GM18499 (cell line): ENCODE measurements around the gene WSCD2.

Experiments used
- ATAC-seq: cut with Tn5 transposase; IDR thresholded peaks from one replicate; pipeline ENCODE4 v1.9.1; 2021; ENCODE audit warnings: moderate number of reproducible peaks; ENCODE audit not compliant: insufficient read depth, unreplicated experiment

The WSCD2 gene

GRCh38 chr12:108254517-108255251, 125.6 kb downstream of the WSCD2 start:
- ATAC-seq, result no peak

- ATAC-seq, result no peak
These were observed 126.1 kb downstream of the WSCD2 start for GRCh38 chr12:108255252-108255602.

- ATAC-seq, result no peak
These were observed 127.9 kb downstream of the WSCD2 start for GRCh38 chr12:108257004-108257403.

- ATAC-seq, result no peak
These were observed 128.6 kb downstream of the WSCD2 start for GRCh38 chr12:108257610-108258106.

DNA sequence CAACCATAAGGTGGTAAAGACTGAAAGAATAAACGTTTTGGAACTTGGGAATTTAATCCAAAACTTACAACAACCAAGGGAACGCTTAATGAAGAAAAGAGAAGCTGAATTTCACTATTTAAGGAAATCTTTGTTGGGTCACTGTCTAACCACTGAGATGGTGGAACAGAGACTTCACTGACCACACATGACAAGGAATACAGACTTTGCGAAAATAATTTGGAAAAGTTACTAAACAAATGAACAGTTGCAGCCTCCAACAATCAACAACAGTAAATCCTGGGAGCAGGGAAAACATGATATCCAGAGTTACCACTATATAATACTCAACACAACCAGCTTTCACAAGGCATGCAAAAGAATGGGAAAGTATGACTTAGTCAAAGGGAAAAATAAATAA, 131.0 kb downstream of the WSCD2 start:
- no peak for ATAC-seq

- ATAC-seq, result no peak
These were observed 131.9 kb downstream of the WSCD2 start for GRCh38 chr12:108260969-108261368.

DNA sequence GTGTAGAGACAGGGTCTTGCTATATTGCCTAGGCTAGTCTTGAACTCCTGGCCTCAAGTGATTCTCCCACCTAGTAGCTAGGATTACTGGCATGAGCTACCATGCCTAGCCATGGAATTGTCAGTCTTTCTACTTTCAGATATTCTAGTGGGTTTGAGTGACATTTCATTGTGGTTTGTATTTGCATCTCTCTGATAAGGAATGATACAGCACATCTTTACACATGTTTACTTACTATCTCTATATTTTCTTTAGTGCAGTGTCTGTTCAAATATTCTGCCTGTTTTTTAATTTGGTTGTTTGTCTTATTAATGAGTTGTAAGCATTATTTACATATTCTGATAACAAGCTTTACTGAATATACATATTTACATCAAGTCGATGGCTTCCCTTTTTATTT, 136.4 kb downstream of the WSCD2 start:
- ATAC-seq, result no peak

- no peak for ATAC-seq
These were observed 137.0 kb downstream of the WSCD2 start for GRCh38 chr12:108266131-108266530.

DNA sequence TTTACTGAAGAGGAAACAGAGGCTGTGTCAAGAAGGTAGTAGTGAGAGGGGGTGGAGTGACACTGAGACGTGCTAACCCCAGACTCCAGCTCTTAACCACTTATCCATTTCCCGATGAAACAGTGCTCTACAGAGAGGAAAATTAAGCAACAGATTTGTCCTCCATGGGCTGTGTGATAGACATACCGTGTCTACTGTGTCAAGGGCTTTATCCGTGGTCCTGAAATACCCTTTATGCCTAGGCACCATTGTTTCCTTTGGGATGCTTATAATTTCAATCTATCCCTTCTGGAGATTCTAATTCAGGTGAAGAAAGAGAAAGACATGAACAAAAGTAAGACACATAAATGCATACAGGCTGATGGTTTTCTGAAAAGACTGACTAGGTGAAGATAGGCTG, 138.4 kb downstream of the WSCD2 start:
- ATAC-seq, result no peak

DNA sequence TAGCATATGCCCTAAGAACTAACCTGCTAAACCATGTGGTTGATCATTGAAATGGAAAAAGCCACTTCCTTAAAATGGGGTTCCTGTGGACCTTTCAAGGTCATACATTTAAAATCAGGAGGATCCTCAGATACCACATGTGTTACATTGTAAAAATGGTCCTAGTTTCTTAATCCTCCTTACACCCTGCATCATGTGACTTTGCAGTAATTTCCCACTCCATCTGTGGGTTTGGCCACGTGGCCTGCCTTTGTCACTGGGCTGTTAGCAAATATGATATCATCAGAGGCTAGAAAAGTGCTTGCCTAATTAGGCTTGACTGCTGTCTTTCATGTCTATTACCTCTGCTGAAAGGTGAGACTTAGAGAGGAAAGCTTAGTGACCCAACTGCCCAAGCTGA, 139.3 kb downstream of the WSCD2 start:
- ATAC-seq, result no peak

DNA sequence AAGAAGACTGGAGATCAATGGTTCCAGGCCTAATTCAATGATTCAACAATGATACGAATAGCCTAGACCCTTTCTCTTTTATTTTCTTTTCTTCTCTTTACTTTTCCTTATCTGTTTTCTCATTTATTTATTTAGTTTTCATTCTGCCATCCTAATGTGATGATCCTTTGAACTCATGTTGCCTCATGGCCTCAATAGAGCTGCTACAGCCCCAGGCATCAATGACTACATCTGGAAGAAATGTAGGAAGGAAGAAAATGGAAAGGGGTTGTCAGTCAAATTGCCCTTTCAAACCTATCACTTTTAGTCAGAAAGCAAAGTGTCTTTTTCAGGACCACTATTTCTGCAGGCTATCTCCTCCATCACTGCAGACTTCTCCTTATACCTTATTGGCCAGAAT, 140.1 kb downstream of the WSCD2 start:
- no peak for ATAC-seq

DNA sequence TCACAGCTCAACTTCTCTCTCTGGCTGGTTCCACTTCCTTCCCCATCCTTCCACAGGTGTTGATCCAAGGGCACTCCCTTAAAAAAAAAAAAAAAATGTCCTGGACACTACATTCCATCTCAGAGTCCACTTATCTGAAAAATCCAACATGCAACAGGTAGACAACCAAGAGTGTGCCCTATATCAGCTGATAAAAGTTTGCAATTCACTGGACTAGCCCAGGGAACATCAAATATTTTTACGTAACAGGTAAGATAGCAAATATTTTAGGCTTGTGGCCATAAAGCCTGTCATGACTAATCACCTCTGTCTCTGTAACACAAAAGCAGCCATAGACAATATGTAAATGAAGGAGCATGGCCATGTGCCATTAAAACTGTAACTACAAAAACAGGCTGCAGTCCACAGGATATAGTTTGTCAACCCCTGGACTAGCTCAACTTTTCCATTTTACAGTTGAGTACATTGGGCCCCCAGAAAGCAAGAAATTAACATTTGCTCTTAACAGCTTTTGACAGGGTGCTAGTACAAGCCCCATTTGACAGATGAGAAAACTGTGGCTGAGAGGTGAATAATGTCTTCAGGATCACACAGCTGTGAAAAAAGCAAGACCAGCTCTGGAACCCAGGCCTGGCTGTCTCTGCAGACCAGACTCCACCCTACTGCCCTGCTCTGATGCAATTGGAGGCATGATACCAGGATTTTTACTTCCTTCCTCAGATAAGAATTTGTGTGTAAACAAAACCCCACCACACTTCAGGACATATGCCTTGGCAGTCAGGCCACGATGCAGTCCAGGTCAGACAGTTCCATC, 141.2 kb downstream of the WSCD2 start:
- no peak for ATAC-seq

GRCh38 chr12:108270849-108271143, 141.7 kb downstream of the WSCD2 start:
- no peak for ATAC-seq

DNA sequence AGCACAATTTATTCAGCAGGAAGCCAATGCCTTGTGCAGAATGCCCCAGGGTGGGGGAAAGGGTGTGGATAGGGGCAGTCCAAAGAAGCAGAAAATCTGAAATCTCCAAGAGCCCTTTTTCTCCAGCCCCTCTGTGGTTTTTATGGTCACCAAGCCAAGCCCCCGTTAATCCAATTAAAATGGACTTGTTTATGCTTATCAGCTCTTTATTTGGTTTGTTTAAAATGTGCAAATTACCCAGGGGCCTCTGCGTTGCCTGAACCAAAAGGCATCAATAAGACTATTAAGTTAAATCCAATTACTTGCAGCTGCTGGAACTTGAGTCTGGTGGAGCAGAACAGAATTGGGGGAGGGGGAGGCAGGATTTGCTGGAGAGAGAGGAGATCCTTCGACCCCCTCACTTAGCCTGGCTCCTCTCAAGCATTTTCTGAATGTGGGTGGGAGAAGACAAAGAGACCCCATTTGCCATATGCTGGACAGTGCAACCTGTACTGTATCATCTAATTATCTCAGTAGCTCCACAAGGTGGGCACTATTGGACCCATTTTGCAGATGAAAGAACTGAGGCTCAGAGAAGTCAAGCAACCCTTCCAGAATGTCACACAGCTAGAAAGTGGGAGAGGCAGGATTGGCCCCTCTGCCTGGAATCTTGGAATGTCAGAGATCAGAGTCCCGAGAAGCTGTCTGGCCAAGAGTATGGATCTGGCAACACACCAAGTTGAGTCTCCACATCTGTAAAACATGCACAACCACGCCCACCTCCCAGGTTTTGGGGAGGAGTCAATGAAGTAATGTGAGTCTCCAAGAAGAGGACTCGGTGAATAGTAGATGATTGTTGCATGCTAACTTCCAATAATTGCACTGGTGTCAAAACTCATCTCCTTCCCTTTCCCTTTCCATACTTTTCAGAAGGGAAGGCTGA, 143.1 kb downstream of the WSCD2 start:
- ATAC-seq, result no peak

DNA sequence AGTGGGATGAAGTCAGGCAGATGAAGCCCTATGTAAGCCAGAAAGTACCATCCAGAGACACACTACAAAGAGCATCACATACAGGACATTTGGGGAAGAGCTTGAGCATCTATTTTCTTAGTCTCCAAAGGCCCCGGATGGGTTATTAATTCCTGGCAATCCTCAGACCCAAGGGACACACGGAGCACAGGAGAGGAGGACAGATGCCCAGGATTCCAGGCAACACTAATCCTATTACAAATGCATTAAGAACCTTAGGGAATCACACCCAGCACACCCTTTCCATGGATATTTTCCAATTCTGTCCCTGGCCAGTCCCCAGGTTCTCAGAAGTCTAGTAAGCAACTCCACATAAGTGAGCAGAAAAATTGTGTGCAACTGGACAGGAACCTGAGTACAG, 144.1 kb downstream of the WSCD2 start:
- no peak for ATAC-seq

GRCh38 chr12:108277613-108278012, 148.5 kb downstream of the WSCD2 start:
- no peak for ATAC-seq

DNA sequence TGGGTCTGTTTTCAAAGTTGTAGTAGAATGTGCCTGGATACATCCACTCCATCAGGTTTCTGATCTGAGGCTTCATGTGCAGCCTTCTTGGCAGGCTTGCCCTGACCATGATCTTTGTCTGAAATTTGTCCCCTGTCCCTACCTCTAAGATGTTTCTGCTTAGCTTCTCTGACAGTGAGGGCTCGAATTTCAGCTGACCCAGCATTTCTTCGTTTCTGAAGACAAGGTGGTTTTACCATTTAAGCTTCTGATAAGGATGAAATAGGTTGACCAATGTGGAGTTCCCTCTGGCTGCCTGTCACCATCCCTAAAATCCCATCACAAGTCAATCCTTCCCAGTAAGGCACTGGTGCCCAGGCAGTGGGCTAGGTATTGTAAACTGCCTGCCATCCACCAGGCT, 153.1 kb downstream of the WSCD2 start:
- no peak for ATAC-seq

DNA sequence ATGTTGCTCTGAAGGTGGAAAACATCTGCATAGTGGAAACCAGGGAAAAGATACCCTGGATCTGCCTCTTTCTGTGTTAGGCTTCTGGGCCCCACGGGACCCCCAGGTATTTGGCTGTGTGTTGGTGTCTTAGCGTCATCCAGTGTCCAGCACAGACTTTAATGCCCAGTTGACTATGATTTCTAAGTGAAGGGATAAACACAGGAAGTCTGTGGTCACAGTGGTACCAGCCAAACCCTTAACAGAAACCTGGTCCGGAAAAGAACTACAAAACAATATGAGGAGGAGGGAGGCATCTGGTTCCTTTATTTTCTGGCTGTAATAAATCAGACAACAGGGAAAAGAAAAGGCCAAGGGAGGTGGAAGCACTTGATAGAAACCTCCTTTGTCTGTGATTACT, 153.6 kb downstream of the WSCD2 start:
- no peak for ATAC-seq

DNA sequence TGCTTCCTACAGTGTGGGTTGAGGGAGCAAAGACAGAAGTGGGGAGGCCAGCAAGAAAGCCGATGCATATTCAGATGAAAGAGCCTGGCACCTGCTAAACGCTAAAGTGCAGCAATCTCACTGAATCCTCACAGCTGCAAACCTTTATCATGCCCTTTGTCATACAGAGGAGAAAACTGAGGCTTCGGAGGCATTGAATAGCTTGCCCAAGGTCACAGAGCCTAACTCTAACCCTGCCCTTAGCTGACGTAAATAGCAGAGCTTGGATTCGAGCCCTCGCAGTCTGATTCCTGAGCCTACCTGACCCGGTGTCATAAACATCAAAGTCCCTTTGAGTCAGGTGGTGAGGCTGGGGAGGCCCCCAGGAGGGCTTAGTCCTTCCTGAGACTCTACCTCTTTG, 155.1 kb downstream of the WSCD2 start:
- no peak for ATAC-seq

- no peak for ATAC-seq
These were observed 155.9 kb downstream of the WSCD2 start for GRCh38 chr12:108285016-108285415.

DNA sequence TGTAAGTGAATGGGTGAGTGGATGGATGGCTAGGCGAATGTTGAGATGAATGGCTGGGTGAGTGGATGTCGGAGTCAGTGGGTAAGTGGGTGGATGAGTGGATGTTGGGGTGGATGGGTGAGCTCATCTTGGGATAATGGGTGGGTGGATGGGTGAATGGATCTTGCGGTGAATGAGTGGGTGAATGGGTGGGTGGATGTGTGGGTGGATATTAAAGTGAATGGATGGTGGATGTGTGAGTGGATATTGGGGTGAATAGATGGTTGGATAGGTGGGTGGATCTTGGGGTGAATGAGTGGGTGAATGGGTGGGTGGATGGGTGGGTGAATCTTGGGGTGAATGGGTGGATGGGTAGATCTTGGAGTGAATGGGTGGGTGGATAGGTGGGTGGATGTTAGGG, 158.1 kb downstream of the WSCD2 start:
- no peak for ATAC-seq
